GM06990 (cell line): ENCODE results near the gene SCAPER.
A peak's percentile ranks its signal among the peaks of the same experiment; 100 is the strongest.

Source experiments
- DNase-seq: peaks from one replicate; pipeline ENCODE4 v3.0.0-alpha.2; 2011; ENCODE audit not compliant: insufficient read length; ENCODE audit errors: extremely low read depth
- H3K27me3 ChIP-seq: replicated peaks from 2 replicates; pipeline ENCODE4 v1.6.0; 2011; ENCODE audit warnings: low read length; ENCODE audit not compliant: control insufficient read depth, insufficient read depth
- H3K36me3 ChIP-seq: 2 replicates; pipeline ENCODE4 v1.5.1; 2011; ENCODE audit warnings: low read length; ENCODE audit not compliant: control insufficient read depth, insufficient read depth
- H3K4me3 ChIP-seq: replicated peaks from 2 replicates; pipeline ENCODE4 v1.5.1; 2011; ENCODE audit warnings: low read depth, mild to moderate bottlenecking, control low read depth, low read length
- TF ChIP-seq, protein P1 (sequence below): IDR thresholded peaks from 2 replicates; pipeline ENCODE4 v1.5.1; 2011; ENCODE audit warnings: low read length, control low read depth, mild to moderate bottlenecking, inconsistent platforms; ENCODE audit not compliant: insufficient read depth, poor library complexity, severe bottlenecking

The SCAPER gene

DNA sequence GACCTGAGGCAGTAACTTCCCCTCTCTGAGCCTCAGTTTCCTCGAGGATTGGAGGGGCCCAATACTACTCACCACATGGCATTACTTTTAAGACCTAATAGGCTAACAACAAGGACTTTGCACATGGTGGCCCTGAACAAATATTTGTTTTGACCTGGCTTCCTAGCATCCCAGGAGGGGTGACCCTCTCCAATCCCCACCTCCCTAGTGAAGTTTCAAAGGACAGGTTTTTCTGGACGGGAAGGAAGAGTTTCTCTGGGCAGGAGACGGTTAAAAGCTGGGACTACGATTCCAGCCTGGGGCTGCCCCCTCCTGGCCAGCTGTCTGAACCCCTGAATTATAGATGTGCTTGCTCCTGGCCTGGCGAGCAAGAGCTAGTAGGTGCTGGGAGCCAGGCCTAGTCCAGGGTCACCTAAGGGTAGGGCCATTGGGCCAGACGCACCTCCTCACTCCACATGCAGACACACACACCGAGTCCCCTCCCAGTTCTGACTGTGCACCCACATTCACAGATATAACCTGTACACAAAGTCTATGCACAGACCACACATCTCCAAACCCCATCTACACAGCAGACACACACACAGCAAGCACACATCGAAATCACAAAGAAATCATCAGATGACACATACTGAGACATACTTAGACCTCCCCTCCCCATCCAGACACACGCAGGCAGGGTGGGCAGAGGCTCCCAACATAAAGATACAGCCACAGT, 571.3 kb downstream of the SCAPER start:
- Histone ChIP-seq H3K27me3 (no peaks in the 10 kb centered on the region; the same call in none of the 2 replicates), H3K36me3 (no peaks in the 10 kb centered on the region), H3K4me3 (no peak overlapping the region)
- TF ChIP-seq, protein P1, sequence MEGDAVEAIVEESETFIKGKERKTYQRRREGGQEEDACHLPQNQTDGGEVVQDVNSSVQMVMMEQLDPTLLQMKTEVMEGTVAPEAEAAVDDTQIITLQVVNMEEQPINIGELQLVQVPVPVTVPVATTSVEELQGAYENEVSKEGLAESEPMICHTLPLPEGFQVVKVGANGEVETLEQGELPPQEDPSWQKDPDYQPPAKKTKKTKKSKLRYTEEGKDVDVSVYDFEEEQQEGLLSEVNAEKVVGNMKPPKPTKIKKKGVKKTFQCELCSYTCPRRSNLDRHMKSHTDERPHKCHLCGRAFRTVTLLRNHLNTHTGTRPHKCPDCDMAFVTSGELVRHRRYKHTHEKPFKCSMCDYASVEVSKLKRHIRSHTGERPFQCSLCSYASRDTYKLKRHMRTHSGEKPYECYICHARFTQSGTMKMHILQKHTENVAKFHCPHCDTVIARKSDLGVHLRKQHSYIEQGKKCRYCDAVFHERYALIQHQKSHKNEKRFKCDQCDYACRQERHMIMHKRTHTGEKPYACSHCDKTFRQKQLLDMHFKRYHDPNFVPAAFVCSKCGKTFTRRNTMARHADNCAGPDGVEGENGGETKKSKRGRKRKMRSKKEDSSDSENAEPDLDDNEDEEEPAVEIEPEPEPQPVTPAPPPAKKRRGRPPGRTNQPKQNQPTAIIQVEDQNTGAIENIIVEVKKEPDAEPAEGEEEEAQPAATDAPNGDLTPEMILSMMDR = peak; percentile 43
- no peak for DNase-seq

DNA sequence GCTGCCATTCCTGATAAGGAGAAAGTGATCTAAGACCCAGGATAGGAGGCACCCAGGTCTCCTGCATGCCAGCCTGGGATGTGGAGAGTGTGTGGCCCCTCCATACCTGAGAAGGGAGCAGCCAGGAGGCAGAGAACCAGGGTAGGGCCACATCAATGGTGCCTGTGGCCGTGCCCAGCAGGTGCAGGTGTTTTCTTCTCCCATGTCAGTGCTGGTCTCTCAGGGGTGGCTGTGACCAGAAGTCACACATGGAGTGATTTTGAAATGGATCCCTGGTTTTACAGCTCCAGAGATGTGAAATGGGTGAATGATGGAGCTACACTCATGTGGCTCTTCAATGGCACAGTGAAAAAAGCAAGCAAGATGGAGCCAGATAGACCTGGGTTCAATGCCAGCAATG, 571.8 kb downstream of the SCAPER start:
- H3K4me3 ChIP-seq = no peak overlapping the region
- TF ChIP-seq, protein P1 = no peak
- H3K36me3 ChIP-seq = no peaks in the 10 kb centered on the region
- no peaks in the 10 kb centered on the region; the same call in 1 of the 2 replicates for H3K27me3 ChIP-seq
- no peak for DNase-seq

DNA sequence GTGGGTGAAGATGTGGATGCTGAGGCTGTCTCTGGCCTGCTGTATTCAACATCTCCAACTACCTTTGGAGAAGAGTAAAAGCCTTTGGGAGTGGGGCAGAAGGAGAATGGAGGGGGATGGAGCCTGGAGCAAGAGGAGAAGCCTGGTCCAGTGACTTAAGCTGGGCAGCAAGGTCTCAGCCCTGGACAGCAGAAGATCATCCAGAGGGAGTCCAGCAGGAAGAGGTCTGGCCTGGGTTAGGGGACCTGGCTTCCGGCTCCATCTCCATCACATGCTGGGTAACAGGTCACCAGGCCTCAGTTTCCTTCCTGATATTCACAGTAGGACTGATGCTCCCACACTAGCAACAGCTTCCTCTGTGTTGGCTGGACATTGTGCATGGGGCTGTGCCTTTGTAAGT, 572.3 kb downstream of the SCAPER start:
- no peak for DNase-seq
- Histone ChIP-seq H3K36me3 (no peaks in the 10 kb centered on the region), H3K4me3 (no peak overlapping the region), H3K27me3 (no peaks in the 10 kb centered on the region; the same call in 1 of the 2 replicates)
- TF ChIP-seq, protein P1 = no peak

DNA sequence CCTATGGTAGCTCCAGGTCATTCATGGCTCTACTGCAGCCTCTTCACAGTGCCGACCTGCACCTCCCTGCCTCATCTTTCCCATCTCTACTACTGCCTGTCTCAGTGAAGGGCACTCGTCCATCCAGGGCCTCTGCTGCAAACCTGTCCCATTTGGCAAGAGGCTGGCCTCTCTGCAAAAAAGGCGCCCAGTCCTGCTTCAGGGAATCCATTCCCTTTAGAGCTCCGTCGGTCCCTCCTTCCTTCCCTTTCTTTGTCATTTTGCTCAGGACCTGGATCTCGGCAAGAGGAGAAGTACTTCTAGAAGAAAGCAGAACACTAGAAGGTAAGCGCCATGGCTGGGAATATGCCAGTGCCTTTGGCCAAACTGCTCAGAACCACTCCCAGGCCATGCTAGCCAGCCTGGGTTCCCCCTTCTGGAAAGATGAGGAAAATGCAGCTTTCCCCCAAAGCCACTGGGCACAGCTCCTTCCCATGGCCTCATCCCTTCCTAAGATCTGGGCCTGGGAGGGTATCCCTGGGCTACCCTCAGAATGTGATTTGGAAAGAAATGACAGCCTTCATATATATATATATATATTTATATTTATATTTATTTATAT, 575.0 kb downstream of the SCAPER start:
- Histone ChIP-seq H3K27me3 (no peaks in the 10 kb centered on the region; the same call in 1 of the 2 replicates), H3K36me3 (no peaks in the 10 kb centered on the region), H3K4me3 (no peak overlapping the region)
- TF ChIP-seq, protein P1 = peak; percentile 45
- DNase-seq = no peak

DNA sequence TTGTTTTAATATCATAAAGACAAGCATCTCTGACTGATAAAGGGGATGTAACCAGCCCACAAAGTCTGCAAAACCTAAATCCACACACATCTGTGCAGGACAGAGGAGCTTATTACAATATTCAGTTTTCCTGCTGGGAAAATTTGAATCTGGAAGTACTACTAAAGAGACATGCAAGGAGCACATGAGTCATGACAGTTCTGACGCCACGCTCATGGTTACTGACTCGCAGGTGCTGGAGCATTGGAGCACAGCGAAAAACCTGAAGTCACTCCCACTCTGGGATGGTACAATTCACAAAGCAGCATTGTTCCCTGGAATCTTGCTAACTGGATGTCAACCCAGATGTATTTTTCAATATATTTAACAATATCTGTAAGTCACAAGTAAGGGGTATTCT, 576.2 kb downstream of the SCAPER start:
- H3K27me3 ChIP-seq = no peaks in the 10 kb centered on the region; the same call in 1 of the 2 replicates
- DNase-seq = no peak
- H3K4me3 ChIP-seq = no peak overlapping the region
- no peaks in the 10 kb centered on the region for H3K36me3 ChIP-seq
- TF ChIP-seq, protein P1 = no peak
